ENCODE measurements around the gene NEU2.

DNA sequence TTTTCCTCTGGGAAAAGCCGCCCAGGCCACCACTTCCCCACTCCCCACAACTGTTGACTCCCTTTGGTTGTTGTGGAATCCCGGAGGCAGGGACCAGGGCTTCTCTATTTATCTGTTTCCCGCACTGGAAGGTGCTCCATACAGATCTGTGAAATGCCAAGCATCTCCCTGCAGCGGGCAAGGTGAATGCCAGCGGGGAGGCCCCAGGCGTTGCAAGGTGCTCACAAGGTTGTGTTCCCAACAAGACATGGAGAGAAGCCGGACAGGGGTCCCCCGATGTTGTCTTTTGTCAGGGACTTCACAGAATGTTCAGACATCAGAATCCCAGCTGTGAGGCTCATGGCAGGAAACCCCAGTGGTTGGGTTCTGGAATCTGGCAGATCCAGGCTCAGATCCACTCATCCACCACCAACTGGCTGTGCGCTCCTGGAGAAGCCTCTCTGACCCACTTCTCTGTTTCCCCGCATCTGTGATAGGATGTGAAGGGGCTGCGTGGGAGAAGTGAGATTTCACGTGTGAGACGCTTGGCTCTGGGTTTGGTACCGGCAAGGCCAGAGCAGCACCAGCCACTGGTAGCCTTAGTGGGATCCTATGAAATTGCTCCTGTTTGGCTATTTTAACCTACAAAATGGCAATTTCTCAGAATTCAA lies 8.6 kb upstream of the NEU2 start:
- TF ChIP-seq, protein P1, sequence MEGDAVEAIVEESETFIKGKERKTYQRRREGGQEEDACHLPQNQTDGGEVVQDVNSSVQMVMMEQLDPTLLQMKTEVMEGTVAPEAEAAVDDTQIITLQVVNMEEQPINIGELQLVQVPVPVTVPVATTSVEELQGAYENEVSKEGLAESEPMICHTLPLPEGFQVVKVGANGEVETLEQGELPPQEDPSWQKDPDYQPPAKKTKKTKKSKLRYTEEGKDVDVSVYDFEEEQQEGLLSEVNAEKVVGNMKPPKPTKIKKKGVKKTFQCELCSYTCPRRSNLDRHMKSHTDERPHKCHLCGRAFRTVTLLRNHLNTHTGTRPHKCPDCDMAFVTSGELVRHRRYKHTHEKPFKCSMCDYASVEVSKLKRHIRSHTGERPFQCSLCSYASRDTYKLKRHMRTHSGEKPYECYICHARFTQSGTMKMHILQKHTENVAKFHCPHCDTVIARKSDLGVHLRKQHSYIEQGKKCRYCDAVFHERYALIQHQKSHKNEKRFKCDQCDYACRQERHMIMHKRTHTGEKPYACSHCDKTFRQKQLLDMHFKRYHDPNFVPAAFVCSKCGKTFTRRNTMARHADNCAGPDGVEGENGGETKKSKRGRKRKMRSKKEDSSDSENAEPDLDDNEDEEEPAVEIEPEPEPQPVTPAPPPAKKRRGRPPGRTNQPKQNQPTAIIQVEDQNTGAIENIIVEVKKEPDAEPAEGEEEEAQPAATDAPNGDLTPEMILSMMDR (IDR thresholded peaks at IDR 0.05; ENCODE audit: low read length): no peak
- TF ChIP-seq EZH2 (optimal IDR thresholded peaks at IDR 0.05; ENCODE audit: low read depth, low read length): no peak
- no peak for TF ChIP-seq EZH2phosphoT487 (IDR thresholded peaks at IDR 0.05; ENCODE audit: low read length)
